AG20443 (cell line): ENCODE data around the gene USP54.
"Not testable (repeated sequence)": the region's sequence is repeated elsewhere in the genome, so short reads cannot be mapped to it uniquely, and the experiment has no call there.

ENCODE experiments used
- DNase-seq: peaks from one replicate; pipeline ENCODE4 v3.0.0; 2012; ENCODE audit warnings: low spot score, mixed read lengths

Gene USP54

DNA sequence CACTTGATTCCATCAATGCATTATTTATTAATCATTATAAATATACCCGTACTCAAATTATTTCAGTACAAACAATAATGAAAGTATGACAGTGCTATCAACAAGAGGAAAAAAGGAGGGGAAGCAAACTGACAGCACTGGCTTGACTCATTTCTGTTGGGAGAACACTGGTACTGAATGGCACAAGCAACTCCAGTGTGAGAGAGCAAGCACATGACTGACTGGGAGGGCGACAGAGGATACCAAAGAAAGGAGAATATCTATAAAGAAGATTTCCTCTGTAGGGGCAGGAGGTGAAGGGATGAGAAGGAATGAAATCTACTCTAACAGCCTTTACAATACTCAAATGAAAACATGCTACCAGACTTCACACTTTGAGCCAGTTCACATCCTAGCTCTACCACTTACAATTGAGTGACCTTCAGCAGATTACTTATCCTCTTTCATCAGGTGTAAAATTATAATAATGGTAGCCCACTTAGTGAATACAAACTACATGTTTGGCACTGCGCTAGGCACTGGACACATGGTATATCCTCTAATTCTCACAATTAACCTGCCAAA is 1.5 kb downstream of the USP54 start:
- DNase-seq, result no peak

DNA sequence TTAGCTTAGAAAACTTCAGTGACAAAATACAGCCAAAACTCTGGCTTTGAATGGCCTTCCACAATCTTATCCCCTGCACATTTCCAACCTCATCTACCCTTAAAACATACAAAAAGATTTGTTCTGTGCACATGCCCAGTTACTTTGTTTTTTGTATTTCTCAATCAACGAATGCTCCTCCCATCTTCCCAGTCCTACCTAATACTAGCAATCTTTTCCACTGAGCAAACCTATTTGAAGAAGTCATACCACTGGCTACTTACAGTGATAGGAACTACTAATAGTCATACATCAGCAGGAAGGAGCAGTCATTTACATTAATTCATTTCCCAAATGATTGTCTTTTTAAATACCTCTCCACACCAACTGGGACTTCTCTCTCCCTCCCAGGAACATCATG is 2.5 kb downstream of the USP54 start:
- DNase-seq, result no peak

DNA sequence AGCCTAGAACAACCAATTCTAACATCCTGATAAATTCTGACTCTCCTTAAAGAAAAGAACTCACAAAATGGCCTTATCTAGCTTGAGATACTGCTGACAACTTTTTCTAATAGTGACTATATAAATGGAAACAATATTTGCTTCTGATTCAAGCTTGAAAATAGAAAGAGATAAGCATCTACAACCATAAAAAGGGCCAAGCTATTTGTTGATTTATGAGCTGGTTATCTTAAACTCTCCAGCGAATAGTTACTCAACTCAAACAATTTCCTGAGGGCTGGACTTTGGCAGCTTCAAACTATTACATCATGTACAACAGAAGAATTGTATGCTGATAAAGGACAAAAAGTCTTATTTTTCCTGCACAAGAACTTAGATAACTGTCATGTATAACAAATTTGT is 4.6 kb downstream of the USP54 start:
- DNase-seq, result peak; percentile 47

DNA sequence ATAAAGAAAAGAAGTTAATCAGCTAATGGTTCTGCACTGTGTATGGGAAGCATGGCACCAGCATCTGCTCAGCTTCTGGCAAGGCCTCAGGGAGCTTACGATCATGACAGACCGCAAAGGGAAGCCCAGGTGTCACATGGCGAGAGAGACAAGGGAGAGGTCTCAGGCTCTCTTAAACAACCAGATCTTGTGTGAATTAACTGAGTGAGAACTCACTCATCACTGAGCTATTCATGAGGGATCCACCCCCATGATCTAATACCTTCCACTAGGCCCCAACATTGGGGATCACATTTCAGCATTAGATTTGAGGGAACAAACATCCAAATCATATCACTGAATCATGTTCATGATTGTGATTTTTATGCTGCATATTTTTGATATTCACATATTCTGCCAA is 5.8 kb downstream of the USP54 start:
- DNase-seq, result no peak

- DNase-seq, result peak; percentile 39
Observed at GRCh38 chr10:73584737-73585136, 6.4 kb downstream of the USP54 start.

- DNase-seq, result no peak
Observed at GRCh38 chr10:73581918-73582317, 9.2 kb downstream of the USP54 start.

- DNase-seq, result not testable (repeated sequence)
Observed at GRCh38 chr10:73578927-73579326, 12.2 kb downstream of the USP54 start.

DNA sequence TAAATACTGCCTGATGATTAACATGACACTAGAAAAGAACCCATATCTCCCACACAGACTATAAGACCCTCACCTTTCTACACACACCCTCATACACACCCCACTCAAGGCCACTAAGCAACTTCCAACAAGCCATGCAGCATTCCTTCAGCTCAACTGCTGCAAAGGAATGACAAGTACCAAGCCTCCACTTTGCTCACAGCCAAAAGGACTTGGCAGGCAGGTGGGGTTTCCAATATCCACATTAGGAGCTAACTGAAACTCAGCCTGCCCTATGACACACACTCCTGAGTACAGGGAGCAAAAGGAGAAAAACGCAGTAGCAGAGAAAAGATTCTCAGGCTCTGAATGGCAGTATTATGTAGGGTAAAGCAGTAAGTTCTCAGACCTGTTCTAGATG is 13.4 kb downstream of the USP54 start:
- peak; percentile 33 for DNase-seq

DNA sequence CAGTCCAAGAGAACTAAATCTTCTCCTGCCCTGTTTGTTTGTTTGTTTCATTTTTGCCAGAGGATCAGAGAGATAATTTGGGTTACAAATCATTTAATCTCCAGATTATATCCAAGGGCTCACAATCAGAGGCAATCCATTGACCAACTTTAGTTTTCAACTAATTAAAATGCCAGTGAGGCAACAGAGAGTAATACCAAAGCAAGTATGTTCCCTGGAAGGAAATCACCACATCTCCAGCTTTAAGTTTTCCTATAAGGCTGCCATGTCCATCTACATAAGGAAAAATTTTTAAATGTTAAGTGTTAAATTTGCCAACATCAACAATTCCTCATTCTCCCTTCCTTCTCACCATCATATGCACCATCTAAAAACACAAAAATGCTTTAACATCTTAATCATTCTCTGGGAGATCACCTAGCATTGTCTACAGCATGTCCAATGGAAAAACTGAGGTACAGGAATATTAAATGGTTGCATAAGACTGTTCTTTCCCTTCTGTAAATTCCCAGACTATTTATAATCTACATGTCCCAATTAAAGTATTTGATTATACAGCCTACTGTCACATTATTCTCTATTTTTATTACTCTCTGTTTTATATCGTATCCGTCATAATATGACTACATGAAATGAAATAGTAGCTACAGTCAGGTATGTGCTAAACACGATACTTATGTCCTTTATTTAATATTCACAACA is 14.1 kb downstream of the USP54 start:
- no peak for DNase-seq

DNA sequence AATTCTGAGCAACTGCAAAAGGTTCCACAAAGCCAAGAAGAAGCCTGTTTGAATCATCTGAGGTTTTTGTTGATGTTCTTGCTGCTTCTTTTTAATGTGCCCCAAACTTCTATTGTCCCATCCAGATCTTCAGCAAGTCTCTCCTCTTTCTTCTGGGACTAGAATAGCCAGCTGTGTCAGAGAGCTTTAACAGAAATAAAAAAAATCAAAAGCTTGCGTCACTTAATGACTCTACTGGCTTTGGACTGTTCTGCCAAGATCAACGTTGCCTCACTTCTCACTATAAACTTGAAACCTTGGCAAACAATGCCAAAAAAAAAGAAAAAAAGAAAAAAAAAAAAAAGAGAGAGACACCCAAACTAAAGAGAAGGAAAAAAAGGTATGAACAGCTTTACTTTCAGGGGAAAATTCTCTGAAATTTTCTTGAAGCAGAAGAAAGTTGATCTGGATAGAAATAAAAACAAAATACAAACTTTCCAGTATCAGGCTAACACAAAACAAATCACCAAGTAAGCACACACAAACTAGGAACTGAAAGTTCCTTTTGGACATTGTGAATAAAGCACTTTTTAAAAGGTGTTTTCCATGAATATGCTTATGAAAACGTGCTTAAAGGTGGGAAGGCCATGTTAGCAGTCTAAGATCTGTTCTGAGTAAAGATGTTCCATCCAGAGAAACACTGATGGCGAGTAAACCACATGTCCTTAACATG is 14.8 kb downstream of the USP54 start:
- DNase-seq, result peak; percentile 88

GRCh38 chr10:73567025-73567424 is 24.1 kb downstream of the USP54 start:
- not testable (repeated sequence) for DNase-seq

- no peak for DNase-seq
Observed at GRCh38 chr10:73561192-73561591, 29.9 kb downstream of the USP54 start.

DNA sequence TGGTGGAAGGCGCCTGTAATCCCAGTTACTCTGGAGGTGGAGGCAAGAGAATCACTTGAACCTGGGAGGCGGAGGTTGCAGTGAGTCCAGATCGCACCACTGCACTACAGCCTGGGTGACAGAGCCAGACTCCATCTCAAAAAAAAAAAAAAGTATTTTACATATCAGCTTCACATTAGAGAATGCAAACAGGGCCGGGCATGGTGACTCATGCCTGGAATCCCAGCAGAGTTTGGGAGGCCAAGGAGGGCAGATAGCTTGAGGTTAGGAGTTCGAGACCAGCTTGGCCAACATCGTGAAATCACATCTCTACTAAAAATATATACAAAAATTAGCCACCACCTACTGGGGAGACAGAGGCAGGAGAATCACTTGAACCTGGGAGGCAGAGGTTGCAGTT is 31.6 kb downstream of the USP54 start:
- DNase-seq, result no peak

- DNase-seq, result no peak
Observed at GRCh38 chr10:73556855-73557254, 34.3 kb downstream of the USP54 start.

DNA sequence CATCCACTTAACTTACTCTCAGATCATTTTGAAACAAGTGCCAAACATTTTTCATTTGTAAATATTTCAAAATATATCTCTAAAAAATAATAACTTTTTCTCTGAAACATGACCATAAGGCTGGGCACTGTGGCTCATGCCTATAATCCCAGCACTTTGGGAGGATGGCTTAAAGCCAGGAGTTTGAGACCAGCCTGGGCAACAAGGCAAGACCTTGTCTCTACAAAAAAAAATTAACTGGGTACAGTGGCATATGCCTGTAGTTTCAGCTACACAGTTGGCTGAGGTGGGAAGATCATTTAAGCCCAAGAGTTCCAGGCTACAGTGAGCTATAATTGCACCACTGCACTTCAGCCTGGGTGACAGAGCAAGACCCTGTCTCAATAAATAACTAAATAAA is 36.4 kb downstream of the USP54 start:
- no peak for DNase-seq

GRCh38 chr10:73553761-73554160 is 37.4 kb downstream of the USP54 start:
- no peak for DNase-seq

- DNase-seq, result no peak
Observed at GRCh38 chr10:73552819-73553715, 38.1 kb downstream of the USP54 start.

DNA sequence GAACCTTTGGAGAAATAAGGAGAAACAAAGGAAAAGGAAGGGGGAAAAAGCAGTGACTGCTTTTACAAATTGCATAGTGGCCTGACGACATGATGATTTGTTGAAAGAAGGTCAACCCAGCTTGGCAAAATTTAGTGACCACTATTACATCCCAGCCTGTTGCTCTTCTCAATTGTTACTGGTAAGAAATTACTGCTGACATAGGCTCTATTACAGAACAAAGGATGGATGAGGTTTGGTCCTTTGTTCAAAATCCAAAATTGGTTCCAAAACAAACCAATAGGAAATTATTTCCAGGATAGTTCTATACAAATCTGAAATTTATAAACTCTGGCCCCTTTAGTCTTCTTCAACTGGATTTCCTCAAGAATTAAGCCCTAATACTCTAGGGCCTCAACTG is 39.6 kb downstream of the USP54 start:
- DNase-seq, result no peak

DNA sequence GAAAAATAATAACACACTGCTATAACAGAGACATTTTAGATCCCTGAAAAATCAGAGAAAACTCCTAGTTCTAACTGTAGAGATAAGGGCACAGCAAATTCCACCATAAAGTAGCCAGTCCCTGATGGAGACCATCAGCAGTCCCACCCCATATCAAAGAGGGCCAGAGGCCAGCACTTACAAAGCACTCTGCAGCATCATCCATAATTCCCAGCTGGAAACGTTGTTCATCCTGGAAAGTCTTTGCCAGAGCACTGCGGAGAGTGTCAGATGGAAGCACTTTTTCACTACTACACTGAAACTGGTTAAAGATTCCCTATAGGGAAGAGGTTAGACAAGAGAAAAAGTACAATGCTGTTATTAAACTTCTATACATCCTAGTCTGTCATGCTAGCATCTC is 45.8 kb downstream of the USP54 start:
- DNase-seq, result no peak

GRCh38 chr10:73537709-73538108 is 53.4 kb downstream of the USP54 start:
- no peak for DNase-seq

DNA sequence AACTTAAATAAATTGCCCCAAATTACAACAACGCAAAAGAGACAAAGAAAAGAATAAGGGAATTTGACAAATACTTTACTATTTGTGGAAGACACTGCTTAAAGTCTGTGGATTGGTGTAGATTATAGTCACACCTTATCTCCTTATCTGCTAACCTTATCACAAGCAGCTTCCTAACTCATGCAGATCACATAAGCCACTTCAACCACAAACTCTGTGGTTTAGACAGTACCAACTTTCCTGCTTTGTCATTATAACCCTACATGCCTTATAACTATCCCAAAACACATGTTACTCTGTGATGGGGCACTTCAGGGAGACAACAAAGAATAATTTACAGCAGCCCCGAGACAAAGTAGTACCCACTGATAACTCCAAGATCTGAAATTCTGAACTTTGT is 53.9 kb downstream of the USP54 start:
- DNase-seq, result no peak

GRCh38 chr10:73534857-73535256 is 56.3 kb downstream of the USP54 start:
- DNase-seq, result no peak
